ENCODE measurements around the gene AGBL1.
"Not testable (repeated sequence)": the region's sequence is repeated elsewhere in the genome, so short reads cannot be mapped to it uniquely, and the experiment has no call there.

The AGBL1 gene

DNA sequence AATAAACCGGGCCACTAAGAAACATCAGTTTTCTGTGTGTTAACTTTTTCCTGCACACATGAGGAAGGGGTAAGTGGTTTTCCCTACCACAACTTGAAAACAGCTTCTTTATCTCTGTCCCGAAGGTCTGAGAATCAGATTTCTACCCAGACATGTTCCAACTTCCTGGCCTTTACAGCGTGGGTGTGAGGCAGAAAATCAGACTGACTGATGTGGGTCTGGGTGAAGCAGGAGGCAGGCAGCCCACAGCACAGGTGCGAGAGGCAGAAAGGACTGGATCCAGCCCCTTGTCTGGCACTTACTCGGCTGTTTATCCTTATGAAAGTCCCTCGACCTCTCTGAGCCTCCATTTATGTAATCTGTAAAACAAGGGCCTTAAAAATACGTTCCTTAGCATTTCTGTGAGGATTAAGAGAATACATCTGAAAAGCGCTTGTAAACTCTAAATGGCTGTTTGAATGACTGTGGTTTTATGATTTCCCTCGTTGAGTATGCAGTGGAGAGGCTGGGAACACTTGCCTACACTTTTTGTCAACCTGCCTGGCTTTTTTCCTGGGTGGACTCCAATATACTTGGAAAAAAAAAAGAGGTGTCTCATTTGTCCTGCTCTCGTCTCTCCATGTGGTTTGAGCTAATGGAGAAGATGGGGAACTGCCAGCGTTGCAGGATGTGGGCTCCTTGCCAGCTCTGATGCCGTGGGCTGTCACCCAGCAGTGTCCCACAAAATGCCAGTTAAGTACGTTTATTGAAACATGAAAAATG is 3.1 kb downstream of the AGBL1 start:
- DNase-seq (ENCODE audit: low spot score), result no peak

DNA sequence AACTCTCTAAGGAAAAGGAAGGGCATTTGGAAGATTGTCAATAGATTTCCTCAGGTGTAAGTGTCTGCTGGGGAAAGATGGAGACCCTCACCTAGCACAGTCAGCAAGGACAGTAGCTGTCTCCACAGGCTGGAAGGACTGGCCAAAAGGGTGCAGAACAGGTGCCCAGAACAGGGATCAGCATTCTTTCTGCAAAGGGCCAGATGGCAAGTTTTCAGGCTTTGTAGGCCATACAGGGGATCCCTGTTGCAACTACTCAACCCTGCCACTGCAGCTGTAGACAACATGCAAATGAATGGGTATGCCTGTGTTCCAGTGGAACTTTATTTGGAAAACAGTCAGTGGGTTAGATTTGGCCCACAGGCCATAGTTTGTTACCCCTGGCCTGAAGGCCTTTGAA is 8.1 kb downstream of the AGBL1 start:
- no peak for DNase-seq (ENCODE audit: low spot score)

DNA sequence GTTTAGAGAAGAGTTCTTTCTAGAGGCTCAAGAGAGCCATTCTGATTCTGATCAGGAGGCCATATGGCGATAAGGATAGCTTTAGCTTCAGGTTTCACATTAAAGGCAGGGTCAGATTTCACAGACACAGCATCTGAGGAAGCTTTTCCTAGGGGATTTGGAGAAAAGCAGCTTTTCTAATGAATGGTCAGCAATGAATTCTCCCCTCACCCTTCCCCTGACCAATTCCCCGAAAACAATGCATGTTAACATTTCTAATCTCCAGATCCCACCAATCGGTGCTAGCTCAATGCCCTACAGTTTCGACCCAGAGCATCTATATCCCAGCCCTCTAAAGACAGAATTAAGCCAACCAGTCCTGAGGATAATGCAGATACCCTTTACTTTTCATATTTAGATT is 9.8 kb downstream of the AGBL1 start:
- no peak for DNase-seq (ENCODE audit: low spot score)

DNA sequence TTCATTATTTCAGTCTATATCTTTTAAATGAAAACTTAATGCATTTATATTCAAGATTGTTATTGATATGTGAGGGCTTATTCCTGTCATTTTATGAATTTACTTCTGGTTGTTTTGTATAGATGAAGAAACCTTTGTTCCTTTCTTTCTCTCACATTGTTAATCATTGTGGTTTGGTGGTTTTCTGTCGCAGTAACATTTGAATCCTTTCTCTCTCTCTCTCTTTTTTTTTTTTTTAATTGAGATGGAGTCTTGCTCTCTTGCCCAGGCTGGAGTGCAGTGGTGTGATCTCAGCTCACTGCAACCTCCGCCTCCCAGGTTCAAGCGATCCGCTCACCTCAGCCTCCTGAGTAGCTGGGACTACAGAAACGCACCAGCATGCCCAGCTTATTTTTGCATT is 22.1 kb downstream of the AGBL1 start:
- no peak for DNase-seq (ENCODE audit: low spot score)

DNA sequence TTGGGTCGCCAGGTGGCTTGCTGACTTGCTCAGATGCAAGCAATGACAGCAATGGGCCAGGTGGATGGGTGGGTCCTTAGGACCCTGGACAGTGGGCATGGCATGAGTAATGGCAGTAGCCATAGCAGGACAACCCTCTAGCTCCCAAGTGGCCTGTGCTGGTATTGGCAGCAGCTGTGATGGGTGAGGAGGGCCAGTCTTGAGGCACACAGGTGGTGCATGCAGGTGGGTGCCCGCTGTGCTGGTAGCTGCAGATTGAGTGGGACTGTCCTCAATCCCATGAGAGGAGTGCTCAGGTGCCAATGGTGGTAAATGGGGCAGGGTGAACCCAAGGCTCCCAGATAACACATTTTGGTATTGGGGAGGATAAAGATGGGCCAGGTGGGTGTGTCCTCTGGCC is 24.2 kb downstream of the AGBL1 start:
- no peak for DNase-seq (ENCODE audit: low spot score)

DNA sequence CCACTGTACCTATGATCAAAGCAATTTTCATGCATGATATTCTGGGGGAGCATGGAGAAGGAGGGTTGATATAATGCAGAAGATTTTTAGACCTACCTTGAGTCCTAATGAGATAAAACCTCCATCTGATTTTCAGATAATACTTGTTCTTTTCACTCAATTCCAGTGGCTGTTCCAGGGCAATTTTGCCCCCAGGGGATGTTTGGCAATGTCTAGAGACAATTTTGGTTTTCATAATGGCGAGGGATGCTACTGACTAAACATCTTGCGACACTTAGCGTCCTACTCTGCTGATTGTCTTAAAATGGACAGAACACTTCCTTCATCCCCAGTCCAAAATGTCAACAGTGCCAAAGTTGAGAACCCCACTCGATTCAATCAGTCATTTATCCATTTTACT is 26.6 kb downstream of the AGBL1 start:
- no peak for DNase-seq (ENCODE audit: low spot score)

DNA sequence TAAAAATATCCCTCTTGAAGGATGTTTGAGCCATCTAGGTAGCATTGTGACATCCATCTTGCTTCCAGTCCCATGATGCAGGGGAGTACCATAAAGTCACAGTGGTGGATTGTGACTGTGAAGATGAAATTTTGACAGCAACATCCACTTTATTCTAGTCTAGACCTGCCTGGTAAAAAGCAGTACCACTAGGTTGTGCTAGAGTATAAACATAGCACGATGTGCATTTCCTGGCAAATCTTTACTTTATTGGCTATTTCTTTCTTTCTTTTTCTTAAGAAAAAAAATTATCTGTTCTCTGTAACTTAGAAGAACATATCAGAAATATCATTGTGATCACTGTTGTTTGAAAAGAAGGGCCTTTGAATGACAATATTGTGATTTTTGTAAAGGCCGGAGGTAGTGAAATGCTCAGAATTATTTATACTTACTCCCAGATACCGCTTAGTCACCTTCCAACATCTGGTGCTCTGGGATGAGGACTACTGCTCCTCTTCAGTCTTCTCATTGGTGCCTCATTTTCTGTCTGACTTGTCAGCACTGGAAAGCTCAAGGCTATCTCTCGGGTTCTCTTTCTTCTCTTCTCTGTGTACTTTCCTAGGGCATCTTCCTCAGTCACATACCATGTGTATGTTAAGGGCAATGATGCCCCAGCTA is 35.6 kb downstream of the AGBL1 start:
- DNase-seq (ENCODE audit: low spot score), result no peak

DNA sequence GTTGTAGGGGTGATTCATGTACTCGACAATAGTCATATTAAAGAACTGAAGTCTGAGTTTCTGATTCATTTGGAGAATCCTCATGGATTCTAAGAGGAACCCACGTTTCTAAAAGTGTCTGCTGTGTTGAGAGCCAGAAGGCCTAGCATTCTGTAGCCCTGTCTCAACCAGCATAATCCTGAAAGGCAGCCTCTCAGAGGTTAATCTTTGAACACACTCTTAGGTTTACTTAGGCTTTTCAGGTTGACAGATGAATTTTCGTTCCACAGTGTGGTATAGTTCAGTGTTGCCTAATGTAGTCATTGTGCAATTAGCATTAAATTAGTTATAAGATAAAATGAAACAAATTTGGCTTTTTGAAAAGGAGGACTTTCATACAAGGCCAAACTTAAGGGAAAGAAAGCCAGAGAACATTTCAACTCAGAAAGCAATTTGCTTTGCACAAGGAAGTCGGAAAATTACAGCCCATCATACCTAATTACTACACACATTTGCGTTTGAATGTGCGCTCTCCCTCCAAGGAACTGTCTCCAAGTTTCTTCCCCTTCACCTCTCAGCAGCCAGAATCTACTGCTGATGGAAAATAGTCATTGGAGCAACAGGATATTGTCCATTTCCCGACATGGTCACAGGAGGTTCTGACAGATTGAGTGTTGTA is 42.0 kb downstream of the AGBL1 start:
- DNase-seq (ENCODE audit: low spot score), result no peak

DNA sequence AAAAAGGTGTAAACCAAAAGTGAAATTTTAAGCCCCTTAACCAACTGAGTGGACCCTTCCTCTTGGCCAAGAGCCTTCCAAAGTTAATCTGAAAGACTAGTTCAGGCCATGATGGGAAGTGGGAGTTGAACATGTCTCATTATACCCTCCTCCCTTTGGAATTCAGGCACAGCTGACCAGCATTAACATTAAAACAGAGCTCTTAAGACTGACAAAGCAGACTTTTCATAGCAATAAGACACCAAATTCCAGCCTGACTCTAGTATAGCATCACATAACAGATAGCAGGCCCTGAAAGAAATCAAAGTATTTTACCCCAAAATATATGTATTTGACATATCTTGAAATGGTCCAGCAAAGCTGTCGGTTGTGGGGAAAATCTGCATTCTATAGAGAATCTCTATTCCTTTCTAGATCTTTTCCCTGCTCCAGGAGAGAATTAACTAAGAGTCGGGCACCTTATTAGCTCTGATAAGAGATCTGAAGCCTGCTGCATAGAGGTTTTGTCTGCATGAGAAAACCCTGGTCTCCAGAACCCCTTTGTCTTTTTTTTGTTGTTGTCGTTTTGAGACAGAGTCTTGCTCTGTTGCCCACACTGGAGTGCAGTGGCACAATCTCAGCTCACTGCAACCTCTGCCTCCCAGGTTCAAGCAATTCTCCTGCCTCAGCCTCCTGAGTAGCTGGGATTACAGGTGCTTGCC is 43.2 kb downstream of the AGBL1 start:
- not testable (repeated sequence) for DNase-seq (ENCODE audit: low spot score)

DNA sequence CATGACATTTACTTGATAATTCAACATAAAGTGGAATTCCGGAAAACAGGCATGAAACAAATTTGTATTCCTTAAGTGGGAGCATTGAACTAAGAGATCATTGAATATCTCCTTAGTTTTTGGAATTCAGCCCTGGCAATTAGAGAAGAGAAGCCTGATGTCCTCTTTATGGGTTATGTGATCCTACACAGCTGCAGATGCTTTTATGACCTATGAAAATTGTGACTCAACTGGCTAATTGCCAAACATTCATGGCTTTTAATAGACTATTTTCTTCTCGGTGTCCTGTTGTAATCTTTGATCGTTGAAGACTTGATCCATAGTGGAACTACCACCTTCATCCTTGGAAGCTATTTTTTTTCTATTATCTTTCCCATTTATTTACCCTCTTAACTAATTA is 46.1 kb downstream of the AGBL1 start:
- DNase-seq (ENCODE audit: low spot score), result no peak

DNA sequence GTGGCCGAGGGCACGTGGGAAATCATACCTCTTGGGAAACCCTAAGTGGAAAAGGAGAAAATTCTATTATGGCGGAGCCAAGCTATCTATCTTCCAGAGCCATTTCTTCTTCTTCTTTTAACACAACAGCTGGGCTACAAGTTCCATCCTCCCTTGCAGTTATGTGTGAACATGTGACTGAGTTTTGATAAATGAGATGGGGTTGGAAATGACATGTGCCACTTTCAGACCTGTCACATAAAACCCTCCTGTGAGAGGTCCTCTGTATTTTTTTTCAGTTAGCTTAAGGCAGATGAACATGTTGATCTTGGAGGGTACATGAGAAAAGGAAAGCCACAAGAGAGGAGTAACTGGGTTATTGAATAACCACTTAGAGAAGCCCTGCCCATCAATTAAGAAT is 47.9 kb downstream of the AGBL1 start:
- no peak for DNase-seq (ENCODE audit: low spot score)

DNA sequence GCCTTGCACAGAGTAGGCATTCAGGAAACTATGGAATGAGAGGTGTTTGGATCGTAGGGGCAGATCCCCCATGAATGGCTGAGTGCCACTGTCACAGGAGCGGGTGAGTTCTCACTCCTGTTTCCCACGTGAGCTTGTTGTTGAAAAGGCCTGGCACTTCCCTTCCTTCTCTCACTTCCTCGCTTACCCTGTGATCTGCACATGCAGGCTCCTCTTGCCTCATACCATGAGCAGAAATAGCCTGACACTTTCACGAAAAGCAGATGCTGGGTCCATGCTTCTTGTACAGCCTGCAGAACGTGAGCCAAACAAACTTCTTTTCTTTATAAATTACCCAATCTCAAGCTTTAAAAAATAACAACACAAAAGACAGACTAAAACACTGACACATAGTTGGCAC is 55.4 kb downstream of the AGBL1 start:
- DNase-seq (ENCODE audit: low spot score), result no peak

DNA sequence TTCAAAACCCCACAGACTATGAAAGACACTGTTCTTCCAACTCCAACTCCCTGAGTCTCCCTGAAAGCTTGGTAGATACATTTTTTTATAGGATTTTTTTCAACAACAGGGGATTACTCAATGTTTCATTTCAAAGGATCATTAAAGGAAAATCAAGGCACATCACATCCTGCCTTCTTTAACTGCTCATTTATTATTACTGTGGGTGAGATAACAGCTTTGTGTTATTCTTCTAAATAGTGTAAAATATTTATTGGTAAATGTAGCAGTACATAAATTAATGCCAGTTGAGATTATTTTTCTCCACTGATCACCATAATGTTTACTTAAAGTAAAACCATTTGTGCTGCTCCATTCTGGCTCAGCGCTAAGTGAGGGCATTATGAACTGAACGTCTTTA is 57.2 kb downstream of the AGBL1 start:
- no peak for DNase-seq (ENCODE audit: low spot score)

DNA sequence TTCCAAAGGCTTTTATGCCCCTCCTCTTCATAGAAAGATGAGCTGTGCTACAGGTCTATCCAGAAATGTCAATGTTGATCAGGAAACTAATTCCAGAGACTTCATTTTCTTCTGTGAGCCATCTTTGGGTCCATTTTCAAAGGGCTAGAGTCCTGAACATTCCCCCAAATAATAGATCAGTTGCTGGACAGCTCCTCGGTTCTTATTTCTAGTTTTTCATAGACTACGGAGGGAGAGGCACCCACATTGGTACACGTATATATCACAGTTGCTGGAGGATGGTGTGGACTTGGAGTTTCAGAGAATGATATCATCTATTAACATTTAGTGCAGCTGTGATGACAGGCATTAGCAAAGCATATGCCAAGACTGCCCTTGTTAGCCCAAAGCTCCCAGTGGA is 59.1 kb downstream of the AGBL1 start:
- no peak for DNase-seq (ENCODE audit: low spot score)

DNA sequence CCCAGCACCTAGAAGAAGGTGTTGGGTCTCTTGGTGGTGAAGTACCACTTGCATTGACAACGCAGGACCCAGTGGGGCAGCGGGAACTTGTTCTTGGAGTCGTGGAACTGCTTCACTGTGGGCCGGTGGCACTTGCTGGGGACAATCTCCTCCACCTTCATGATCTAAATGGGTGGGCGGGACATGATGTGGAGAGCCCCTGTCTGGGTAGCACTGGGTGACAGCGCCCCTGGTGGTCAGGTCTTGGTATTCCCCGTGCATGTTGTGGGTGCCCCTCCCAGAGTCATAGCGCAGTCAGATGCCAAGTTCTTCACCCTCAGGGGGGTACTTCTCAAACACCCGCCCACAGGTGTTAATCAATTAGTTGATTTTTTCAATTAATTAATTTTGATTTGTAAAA is 60.2 kb downstream of the AGBL1 start:
- no peak for DNase-seq (ENCODE audit: low spot score)

DNA sequence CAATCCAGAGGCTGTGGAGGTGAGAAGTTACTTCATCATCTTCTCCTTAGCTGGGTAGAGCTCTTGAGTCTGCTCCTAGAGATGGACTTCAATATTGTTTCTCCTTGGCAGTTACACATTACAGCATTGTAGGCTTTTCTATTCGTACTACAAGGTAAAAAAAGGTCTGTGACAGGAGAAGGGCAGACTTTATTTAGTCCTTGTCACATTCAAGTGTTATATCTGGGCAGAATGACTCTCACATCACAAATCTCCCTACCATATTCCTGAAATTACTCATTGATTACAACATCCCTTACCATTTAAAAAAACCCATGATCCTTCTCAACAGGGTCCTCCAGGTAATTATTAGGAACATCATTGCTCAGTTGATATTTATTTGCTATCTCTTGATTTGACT is 75.0 kb downstream of the AGBL1 start:
- DNase-seq (ENCODE audit: low spot score), result no peak

DNA sequence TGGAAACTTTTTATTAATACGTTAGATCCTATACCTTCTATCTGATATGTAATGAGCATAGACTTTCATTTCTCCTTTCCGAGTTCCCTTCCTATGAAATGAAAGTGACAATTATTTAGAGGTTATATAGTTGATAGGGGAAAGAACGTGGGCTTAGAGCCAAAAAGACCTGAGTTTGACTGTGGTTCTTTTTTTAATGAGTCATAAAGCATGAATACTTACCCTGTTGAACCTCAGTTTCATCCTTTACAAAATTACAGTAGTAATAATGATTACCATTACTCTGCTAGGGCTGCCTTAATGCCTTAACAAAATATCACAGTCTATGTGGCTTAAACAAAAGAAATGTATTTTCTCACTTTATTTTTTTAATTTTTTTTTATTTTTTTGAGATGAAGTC is 75.9 kb downstream of the AGBL1 start:
- no peak for DNase-seq (ENCODE audit: low spot score)

DNA sequence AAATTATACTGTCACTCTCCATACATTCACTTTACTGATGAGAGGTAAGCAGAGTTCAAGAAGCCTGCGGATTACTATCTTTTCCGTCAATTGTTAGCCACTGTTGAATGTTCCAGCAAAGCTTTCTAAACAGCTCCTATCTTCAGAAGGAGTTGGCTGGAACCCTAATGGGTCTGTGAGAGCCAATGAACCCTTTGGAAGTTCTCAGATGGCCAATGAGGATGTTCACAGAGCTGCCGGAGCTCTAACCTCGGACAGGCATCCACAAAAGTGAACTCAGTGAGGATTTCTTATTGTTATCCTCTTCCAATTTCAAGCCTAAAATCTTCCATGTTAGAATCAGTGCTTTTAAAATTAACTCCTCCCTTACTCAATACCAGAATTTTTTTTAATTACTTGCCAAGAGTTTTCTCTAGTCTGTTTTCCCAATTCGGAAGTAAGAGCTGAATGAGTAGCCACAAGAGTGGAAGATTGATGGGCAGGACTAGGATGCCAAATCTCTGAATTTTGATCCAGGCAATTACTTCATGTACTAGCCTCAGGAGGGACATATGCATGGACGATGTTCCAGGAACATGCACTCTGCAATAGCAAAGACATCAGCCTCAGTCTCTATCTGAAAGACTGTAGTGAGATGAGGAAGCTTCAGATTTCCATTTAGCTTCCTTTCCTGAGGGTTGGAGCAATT is 78.1 kb downstream of the AGBL1 start:
- DNase-seq (ENCODE audit: low spot score), result no peak

DNA sequence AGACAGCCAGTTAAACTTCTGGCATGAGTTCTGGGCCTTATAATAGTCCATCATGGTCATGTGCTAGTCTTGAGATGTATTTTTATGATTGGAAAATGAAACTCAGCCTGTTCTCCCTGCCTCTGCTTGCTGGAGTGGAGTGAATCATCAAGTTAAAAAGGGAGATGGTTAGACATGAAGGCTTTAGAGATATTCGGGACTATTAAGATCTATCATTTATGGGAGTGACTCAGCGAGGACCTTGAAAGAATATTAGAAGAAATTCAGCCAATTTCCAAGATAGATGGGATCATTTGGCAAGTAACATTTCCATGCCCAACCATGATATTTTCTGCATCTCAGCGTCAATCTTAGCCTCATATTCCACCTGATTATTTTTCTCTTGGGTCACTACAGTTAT is 79.8 kb downstream of the AGBL1 start:
- no peak for DNase-seq (ENCODE audit: low spot score)

DNA sequence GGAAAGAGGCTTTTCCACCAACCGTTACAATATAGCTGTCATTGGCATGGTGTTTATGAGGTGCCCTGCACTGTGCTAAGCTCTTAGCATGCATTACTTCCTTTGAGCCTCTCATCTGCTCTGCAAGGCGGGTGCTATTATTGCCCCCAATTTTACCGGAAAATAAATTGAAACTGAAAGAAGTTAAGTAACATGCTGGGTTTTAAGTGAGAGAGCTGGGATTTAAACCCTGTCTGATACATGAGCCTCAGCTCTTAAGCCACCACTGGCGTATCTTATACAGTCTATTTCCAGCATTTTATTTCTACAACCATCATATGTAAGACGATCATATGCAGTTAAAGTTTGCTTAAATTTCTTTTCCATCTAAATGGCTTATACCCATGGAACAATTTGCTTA is 81.6 kb downstream of the AGBL1 start:
- no peak for DNase-seq (ENCODE audit: low spot score)

DNA sequence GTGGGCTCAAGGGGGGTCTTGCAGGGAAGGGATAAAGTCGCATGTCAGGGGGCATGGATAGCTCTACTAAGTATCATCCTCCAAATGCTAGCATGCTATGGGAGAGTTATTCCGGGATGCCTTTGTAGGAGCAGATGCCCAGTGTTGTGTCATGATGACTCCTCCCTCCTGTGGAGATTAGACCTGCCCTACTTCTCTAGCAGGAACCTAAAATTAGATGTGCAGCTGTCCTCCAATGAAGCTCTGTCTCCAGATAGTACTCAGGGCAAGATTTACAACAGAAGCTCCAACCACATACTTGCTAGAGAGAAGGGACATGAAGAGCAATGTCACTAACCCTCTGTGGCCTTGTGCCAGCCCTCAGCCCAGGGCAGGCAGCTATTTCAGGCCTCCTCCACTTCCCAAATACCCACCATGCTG is 82.5 kb downstream of the AGBL1 start:
- DNase-seq (ENCODE audit: low spot score), result no peak

DNA sequence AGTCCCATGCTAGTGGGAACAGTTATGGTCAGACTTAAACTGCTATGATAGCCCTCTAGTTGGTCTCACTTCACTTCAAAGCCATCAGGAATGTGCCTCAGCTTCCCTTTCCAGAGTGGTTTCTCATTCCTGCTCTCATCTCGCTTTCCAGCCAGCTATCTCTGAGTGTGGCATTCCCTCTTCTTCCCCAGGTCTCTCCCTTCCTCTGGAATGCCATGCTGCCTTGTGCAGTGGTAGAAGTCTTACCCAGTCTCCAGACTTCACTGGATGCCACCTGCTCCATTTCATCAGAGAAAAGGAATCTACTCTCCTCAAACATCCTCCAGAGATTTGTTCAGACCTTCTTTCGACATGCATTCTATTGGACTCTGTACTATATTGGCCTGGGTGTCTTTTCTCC is 83.0 kb downstream of the AGBL1 start:
- no peak for DNase-seq (ENCODE audit: low spot score)
